GM21619 (cell line): ENCODE measurements around the gene CCM2L.

Source experiments
- ATAC-seq: cut with Tn5 transposase; IDR thresholded peaks from one replicate; pipeline ENCODE4 v1.9.1; 2021; ENCODE audit not compliant: unreplicated experiment

The CCM2L gene

GRCh38 chr20:32056708-32057483 lies 46.7 kb downstream of the CCM2L start:
- ATAC-seq = no peak

DNA sequence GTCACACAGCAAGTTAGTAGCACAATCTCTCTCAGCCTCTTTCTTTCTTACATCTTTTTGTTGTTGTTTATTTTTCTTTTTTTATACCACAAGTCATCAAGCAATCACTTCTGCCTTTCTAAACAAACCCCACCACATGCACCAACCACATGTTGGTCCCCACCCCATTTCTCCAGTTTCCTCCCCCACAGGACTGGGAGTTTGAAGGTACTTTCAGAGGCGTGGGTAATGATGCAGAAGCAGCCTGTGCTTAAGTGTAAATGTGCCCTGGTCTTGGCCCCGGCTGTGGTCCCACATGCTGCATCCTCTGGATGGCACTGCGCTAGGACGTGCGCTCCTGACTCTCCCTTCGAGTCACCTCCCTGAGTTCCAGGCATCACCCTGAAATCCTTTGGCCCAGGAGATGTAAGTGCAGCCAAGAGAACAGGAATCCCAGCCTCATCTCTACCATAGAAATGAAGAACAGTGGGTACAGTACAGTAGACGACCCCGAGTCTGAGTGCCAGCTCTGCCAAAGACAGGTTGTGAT lies 47.5 kb downstream of the CCM2L start:
- ATAC-seq = no peak

- no peak for ATAC-seq
These were observed 49.0 kb downstream of the CCM2L start for GRCh38 chr20:32059189-32059588.

GRCh38 chr20:32062776-32063170 lies 52.5 kb downstream of the CCM2L start:
- no peak for ATAC-seq

- ATAC-seq = no peak
These were observed 53.5 kb downstream of the CCM2L start for GRCh38 chr20:32063695-32064094.

DNA sequence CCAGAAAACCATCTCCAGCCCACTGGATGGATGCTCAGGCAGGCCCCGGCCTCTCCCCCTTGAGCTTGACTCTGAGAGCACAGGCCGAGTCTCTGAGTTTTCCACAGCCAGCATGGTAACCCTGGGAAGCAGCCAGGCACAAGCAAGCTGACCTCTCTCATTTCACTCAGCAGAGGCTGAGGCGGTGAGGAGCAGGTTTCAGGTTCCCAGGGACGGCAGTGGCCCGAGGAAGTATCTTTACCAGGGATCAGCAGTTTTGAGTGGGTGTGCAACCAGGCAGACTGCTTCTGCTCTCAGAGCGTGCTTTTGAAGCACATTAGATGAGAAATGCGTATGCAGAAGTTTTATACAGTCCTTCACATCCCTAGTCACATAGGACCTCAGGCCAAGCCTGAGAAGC lies 54.4 kb downstream of the CCM2L start:
- ATAC-seq = no peak

GRCh38 chr20:32067234-32067821 lies 57.1 kb downstream of the CCM2L start:
- no peak for ATAC-seq

DNA sequence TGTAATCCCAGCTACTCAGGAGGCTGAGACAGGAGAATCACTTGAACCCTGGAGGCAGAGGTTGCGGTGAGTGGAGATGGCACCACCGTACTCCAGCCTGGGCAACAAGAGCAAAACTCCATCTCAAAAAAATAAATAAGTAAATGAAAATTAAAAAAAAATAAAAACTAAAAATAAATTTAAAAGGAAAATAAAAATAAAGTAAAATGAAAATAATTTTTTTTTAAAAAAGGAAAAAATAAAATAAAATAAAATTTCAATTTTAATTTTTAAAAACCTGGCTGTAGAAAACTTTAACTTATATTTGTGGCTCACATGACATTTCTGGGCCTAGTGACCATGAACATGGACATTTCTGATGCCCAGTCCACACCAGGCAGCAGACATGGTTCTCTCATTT lies 57.9 kb downstream of the CCM2L start:
- ATAC-seq = no peak

GRCh38 chr20:32069711-32070110 lies 59.5 kb downstream of the CCM2L start:
- ATAC-seq = no peak

DNA sequence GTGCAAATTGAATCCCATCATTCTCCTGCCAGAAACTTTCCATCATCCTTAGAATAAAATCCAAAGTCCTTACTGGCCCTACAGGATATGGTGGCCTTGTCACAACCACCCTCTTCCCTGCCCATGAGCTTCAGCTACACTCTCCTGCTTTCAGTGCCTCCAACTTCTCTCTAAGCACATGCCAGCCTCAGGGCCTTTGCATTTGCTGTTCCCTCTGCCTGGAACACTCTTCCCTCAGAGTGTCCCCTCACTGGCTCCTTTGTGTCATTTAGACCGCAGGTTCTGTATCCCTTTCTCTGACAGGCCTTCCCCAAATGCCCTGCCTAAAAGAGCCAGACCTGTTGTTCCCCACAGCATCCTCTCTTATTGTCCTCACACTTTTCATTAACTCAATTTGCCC lies 60.0 kb downstream of the CCM2L start:
- ATAC-seq = no peak

DNA sequence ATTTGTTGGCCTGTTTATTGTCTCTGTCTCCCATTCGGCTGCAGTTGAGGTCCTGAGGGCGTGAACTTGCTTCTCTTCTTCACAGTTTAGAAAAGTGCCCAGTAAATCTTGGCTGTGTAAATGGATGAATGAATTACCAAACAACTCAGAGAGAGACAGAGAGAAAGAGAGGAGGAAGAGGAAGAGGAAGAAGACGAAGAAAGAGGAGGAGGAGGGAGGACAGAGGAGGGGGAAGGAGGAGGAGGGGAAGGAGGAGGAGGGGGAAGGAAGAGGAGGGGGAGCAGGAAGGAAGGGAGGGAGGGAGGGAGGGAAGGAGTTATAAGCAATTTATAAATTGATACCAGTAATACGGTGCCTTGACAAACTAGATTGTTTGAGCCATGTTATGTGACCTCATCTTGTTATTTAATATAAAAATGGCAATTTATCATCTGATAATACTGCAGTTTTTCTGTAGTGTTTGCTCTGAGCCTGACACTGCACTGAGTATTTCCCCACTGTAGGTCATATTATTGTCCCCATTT lies 60.5 kb downstream of the CCM2L start:
- no peak for ATAC-seq

- ATAC-seq = no peak
These were observed 61.3 kb downstream of the CCM2L start for GRCh38 chr20:32071395-32072167.

DNA sequence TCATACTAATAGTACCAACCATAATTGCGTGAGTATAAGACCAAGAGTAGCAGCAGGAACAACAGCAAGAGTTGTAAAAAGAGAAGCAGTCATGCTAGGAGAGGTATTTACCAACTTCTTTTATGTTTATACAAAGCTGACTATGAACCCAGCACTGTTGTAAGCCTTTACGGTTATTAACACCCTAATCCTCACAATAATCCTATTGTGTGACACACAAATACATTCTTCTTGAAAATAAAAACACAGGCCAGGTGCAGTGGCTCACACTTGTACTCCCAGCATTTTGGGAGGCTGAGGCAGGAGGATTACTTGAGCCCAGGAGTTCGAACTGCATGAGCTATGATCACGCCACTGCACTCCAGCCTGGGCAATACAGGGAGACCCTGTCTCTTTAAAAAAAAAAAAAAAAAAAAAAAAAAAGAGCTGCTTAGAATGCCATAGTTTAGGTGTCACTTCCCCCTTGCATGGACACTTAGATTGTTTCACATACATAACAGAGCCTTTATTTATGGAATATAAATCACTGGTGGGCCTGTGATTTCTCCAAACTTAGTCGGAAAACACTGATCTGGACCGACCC lies 62.0 kb downstream of the CCM2L start:
- ATAC-seq = no peak

- no peak for ATAC-seq
These were observed 65.3 kb downstream of the CCM2L start for GRCh38 chr20:32075534-32075933.

DNA sequence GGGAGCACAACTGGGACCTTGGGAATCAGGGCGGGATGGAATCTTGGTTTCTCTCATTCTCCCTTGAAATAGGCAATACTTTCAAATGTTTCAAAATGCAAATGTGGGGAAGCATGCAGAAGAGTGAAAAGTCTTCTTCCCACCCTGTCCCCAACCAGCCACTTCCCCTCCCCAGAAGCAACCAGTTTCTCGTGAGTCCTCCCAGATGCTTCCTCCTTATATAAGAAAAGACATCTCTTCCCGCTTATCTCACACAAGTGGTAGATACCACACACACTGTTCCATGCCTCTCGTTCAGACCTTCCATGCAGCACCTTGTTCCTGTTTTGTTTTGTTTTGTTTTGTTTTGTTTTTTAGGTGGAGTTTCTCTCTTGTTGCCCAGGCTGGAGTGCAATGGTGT lies 67.0 kb downstream of the CCM2L start:
- no peak for ATAC-seq

DNA sequence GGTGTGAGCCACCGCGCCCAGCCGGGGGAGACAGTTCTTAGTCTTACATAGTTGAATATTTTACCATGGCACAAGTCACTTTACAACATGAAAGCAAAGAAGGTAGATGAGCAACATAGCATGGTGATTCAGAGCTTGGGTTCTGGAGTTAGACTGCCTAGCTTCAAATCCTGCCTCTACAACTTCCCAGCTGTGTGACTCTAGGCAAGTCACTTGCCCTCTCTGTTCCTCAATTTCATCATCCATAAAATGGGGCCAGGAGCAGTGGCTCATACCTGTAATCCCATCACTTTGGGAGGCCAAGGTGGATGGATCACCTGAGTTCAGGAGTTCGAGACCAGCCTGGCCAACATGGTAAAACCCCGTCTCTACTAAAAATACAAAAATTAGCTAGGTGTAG lies 68.1 kb downstream of the CCM2L start:
- ATAC-seq = no peak

- ATAC-seq = no peak
These were observed 68.6 kb downstream of the CCM2L start for GRCh38 chr20:32078791-32079190.

- ATAC-seq = no peak
These were observed 69.4 kb downstream of the CCM2L start for GRCh38 chr20:32079655-32080109.

GRCh38 chr20:32080783-32081182 lies 70.5 kb downstream of the CCM2L start:
- no peak for ATAC-seq
